ENCODE data around the gene DYSF. TPM values are rescaled to one million over a fixed set of nuclear protein-coding genes. Genes with fewer than 3 reads are reported as not detected.

The DYSF gene
- total RNA-seq, 2 donors from 2014 or later = 1.4 to 3.1 TPM

- peak; percentile 51 for DNase-seq
- no peaks in the 10 kb centered on the region for H3K36me3 Mint-ChIP-seq (ENCODE audit: low read depth)
- TF ChIP-seq CTCF (conservative IDR thresholded peaks at IDR 0.05) = no peak
- no peaks in the 10 kb centered on the region for H3K27me3 ChIP-seq (ENCODE audit: control insufficient read depth, insufficient read depth, low read length, poor library complexity, severe bottlenecking)
- no peaks in the 10 kb centered on the region for H3K9me3 Mint-ChIP-seq
- H3K4me3 Mint-ChIP-seq = no peak overlapping the region
- H3K9me3 ChIP-seq (ENCODE audit: control insufficient read depth, low read length) = no peaks in the 10 kb centered on the region
- no peak overlapping the region for H3K9ac ChIP-seq (ENCODE audit: extremely low read depth, low read length, poor library complexity, severe bottlenecking)
- no peak overlapping the region for H3K4me3 ChIP-seq (ENCODE audit: low read length)
- no peaks in the 10 kb centered on the region for H3K27me3 Mint-ChIP-seq (ENCODE audit: insufficient read depth)
- no peak overlapping the region for H3K27ac Mint-ChIP-seq
- H3K4me1 ChIP-seq (ENCODE audit: control insufficient read depth, insufficient read depth, low read length) = no peaks in the 10 kb centered on the region
- peaks cover 4% of the 10 kb centered on the region for H3K4me1 Mint-ChIP-seq
- no peaks in the 10 kb centered on the region for H3K36me3 ChIP-seq (ENCODE audit: control insufficient read depth, insufficient read depth, low read length)
- no peak overlapping the region for H3K27ac ChIP-seq (ENCODE audit: low read depth, low read length)
- 80 to 85% methylated on average over 3 to 7 of the region's 7 CpGs for WGBS, 2 experiments (ENCODE audit: insufficient coverage in 1 of 2, insufficient read length in 1 of 2)
Observed at GRCh38 chr2:71500426-71501079, 47.2 kb downstream of the DYSF start.

- H3K9me3 ChIP-seq (ENCODE audit: control insufficient read depth, low read length) = no peaks in the 10 kb centered on the region
- no peaks in the 10 kb centered on the region for H3K4me1 ChIP-seq (ENCODE audit: control insufficient read depth, insufficient read depth, low read length)
- no peaks in the 10 kb centered on the region for H3K27me3 Mint-ChIP-seq (ENCODE audit: insufficient read depth)
- H3K9me3 Mint-ChIP-seq = no peaks in the 10 kb centered on the region
- no peaks in the 10 kb centered on the region for H3K36me3 ChIP-seq (ENCODE audit: control insufficient read depth, insufficient read depth, low read length)
- H3K4me3 ChIP-seq (ENCODE audit: low read length) = no peak overlapping the region
- H3K27ac ChIP-seq (ENCODE audit: low read depth, low read length) = no peak overlapping the region
- no peaks in the 10 kb centered on the region for H3K27me3 ChIP-seq (ENCODE audit: control insufficient read depth, insufficient read depth, low read length, poor library complexity, severe bottlenecking)
- no peak overlapping the region for H3K9ac ChIP-seq (ENCODE audit: extremely low read depth, low read length, poor library complexity, severe bottlenecking)
- H3K36me3 Mint-ChIP-seq (ENCODE audit: low read depth) = no peaks in the 10 kb centered on the region
- H3K4me3 Mint-ChIP-seq = no peak overlapping the region
- 90% methylated on average over 4 to 6 of the region's 6 CpGs for WGBS, 2 experiments (ENCODE audit: insufficient coverage in 1 of 2, insufficient read length in 1 of 2)
- peaks cover 2% of the 10 kb centered on the region for H3K4me1 Mint-ChIP-seq
- no peak for TF ChIP-seq CTCF (conservative IDR thresholded peaks at IDR 0.05)
- H3K27ac Mint-ChIP-seq = no peak overlapping the region
- peak; percentile 12 for DNase-seq
Observed at GRCh38 chr2:71502941-71503738, 49.8 kb downstream of the DYSF start.

- Mint-ChIP-seq H3K9me3 (no peaks in the 10 kb centered on the region), H3K27ac (no peak overlapping the region), H3K36me3 (ENCODE audit: low read depth) (no peaks in the 10 kb centered on the region), H3K27me3 (ENCODE audit: insufficient read depth) (no peaks in the 10 kb centered on the region), H3K4me1 (no peaks in the 10 kb centered on the region), H3K4me3 (no peak overlapping the region)
- Histone ChIP-seq H3K36me3 (ENCODE audit: control insufficient read depth, insufficient read depth, low read length) (no peaks in the 10 kb centered on the region), H3K9me3 (ENCODE audit: control insufficient read depth, low read length) (no peaks in the 10 kb centered on the region), H3K4me1 (ENCODE audit: control insufficient read depth, insufficient read depth, low read length) (no peaks in the 10 kb centered on the region), H3K27me3 (ENCODE audit: control insufficient read depth, insufficient read depth, low read length, poor library complexity, severe bottlenecking) (no peaks in the 10 kb centered on the region), H3K27ac (ENCODE audit: low read depth, low read length) (no peak overlapping the region), H3K9ac (ENCODE audit: extremely low read depth, low read length, poor library complexity, severe bottlenecking) (no peak overlapping the region), H3K4me3 (ENCODE audit: low read length) (no peak overlapping the region)
- no peak for TF ChIP-seq CTCF (conservative IDR thresholded peaks at IDR 0.05)
- peak; percentile 36 for DNase-seq
- 93 to 100% methylated on average over 1 to 7 of the region's 7 CpGs for WGBS, 2 experiments (ENCODE audit: insufficient coverage in 1 of 2, insufficient read length in 1 of 2)
Observed at GRCh38 chr2:71503837-71504236, 50.5 kb downstream of the DYSF start.

Measured in endodermal cell (in vitro differentiated cells).